Hepatocyte (in vitro differentiated cells): Measurements from ENCODE around the gene SH3RF3.

Source experiments
- EZH2 ChIP-seq: fragments of 200-600 bp; sonication (generic); IDR thresholded peaks from 2 replicates; pipeline ENCODE4 v1.6.1; 2016; ENCODE audit warnings: antibody characterized with exemption, mild to moderate bottlenecking, borderline replicate concordance
- TF ChIP-seq, protein P1 (sequence below): fragments of 200-600 bp; sonication (generic); IDR thresholded peaks from 2 replicates; pipeline ENCODE4 v1.5.1; 2016; ENCODE audit warnings: antibody characterized with exemption, mild to moderate bottlenecking; ENCODE audit not compliant: poor library complexity

DNA sequence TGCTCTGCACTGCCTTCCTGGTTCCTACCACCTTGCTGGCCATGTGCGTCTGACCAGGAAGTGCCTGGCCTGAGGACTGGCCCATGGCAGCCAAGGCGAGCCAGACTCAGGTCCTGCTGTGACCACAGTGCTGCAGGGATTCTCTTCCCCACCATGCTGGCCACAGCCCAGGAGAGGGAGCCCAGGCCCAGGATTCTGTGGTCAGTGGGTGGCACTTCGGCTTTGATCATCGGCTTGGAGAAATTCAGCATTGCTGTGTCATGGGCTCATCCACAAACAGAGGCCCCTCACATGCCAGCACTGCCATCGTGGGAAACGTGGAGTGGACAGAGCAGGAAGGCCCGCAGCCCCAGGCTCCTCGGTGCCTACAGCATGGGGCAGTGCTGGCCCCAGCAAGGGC is 273.2 kb downstream of the SH3RF3 start:
- TF ChIP-seq EZH2 = no peak
- TF ChIP-seq, protein P1, sequence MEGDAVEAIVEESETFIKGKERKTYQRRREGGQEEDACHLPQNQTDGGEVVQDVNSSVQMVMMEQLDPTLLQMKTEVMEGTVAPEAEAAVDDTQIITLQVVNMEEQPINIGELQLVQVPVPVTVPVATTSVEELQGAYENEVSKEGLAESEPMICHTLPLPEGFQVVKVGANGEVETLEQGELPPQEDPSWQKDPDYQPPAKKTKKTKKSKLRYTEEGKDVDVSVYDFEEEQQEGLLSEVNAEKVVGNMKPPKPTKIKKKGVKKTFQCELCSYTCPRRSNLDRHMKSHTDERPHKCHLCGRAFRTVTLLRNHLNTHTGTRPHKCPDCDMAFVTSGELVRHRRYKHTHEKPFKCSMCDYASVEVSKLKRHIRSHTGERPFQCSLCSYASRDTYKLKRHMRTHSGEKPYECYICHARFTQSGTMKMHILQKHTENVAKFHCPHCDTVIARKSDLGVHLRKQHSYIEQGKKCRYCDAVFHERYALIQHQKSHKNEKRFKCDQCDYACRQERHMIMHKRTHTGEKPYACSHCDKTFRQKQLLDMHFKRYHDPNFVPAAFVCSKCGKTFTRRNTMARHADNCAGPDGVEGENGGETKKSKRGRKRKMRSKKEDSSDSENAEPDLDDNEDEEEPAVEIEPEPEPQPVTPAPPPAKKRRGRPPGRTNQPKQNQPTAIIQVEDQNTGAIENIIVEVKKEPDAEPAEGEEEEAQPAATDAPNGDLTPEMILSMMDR = no peak
